T-cell (primary cell): ENCODE measurements around the gene FUNDC2. TPM values are rescaled to one million over a fixed set of nuclear protein-coding genes. Genes with fewer than 3 reads are reported as not detected.

Experiments used
- ATAC-seq, 4 experiments: fragments of 200-7000 bp in 3 of 4; fragments of 150-1000 bp in 1 of 4; cut with Tn5 transposase; replicated peaks in 1 of 4; 1 replicate in 3 of 4; 2 replicates in 1 of 4; pipeline ENCODE4 v1.10.0; 2021; ENCODE audit warnings: moderate library complexity in 3 of 4, mild to moderate bottlenecking in 2 of 4, moderate number of reproducible peaks in 1 of 4
- CTCF ChIA-PET, 2 donors: fragments of 300-600 bp; sonication (Branson Sonifier 250); formaldehyde crosslinking; loops; one replicate each; lab custom pipeline; 2022; ENCODE audit warnings: antibody characterized with exemption in 2 of 2; lab: Charles Lee
- POLR2A ChIA-PET, 2 donors: fragments of 300-600 bp; sonication (Branson Sonifier 250); formaldehyde crosslinking; loops; one replicate each; lab custom pipeline; 2022; ENCODE audit warnings: antibody characterized with exemption in 2 of 2; lab: Charles Lee
- DNase-seq, 35 experiments: peaks; one replicate each; pipeline versions ENCODE4 v3.0.0 to v3.0.0-alpha.2; 2013 to 2023
- H3K27ac ChIP-seq: one replicate; pipeline ENCODE4 v1.5.1; 2013; ENCODE audit warnings: low read length
- H3K27me3 ChIP-seq, 2 experiments: replicated peaks in 1 of 2; 1 replicate in 1 of 2; 2 replicates in 1 of 2; pipeline versions ENCODE4 v1.6.1 to v1.7.0; 2013; ENCODE audit warnings: low read length in 1 of 2, mixed read lengths in 1 of 2; ENCODE audit not compliant: control insufficient read depth in 2 of 2, insufficient read depth in 2 of 2; ENCODE audit errors: extremely low read depth in 1 of 2
- H3K36me3 ChIP-seq, 2 donors: 1 replicate in 1 of 2; 2 replicates in 1 of 2; pipeline versions ENCODE4 v1.6.1 to v1.7.0; 2013; ENCODE audit warnings: low read length in 1 of 2; ENCODE audit not compliant: control insufficient read depth in 2 of 2, insufficient read depth in 1 of 2; ENCODE audit errors: extremely low read depth in 1 of 2
- H3K4me1 ChIP-seq, 2 experiments: 1 replicate in 1 of 2; 2 replicates in 1 of 2; pipeline versions ENCODE4 v1.6.1 to v1.7.0; 2013; ENCODE audit warnings: low read length in 2 of 2, mixed read lengths in 1 of 2; ENCODE audit not compliant: insufficient read depth in 2 of 2, control insufficient read depth in 1 of 2; ENCODE audit errors: extremely low read depth in 1 of 2
- H3K4me3 ChIP-seq, 2 donors: 1 replicate in 1 of 2; 2 replicates in 1 of 2; pipeline versions ENCODE4 v1.5.1 to v1.7.0; 2013; ENCODE audit warnings: mild to moderate bottlenecking in 2 of 2, low read length in 1 of 2, moderate library complexity in 1 of 2; ENCODE audit not compliant: control insufficient read depth in 1 of 2; ENCODE audit errors: extremely low read depth in 1 of 2
- H3K9me3 ChIP-seq: 2 replicates; pipeline ENCODE4 v1.7.0; 2013
- H3K27ac Mint-ChIP-seq, 2 donors: one replicate each; pipeline ENCODE4 v1.8.0; 2020 to 2021; ENCODE audit warnings: mild to moderate bottlenecking in 2 of 2, mixed read lengths in 2 of 2
- H3K27me3 Mint-ChIP-seq, 2 donors: one replicate each; pipeline ENCODE4 v1.8.0; 2021 to 2022; ENCODE audit warnings: mixed read lengths in 2 of 2
- H3K36me3 Mint-ChIP-seq: one replicate; pipeline ENCODE4 v1.8.0; 2021; ENCODE audit warnings: mixed read lengths
- H3K4me1 Mint-ChIP-seq, 3 donors: one replicate each; pipeline ENCODE4 v1.8.0; 2020 to 2022; ENCODE audit warnings: mixed read lengths in 3 of 3, mild to moderate bottlenecking in 1 of 3
- H3K4me3 Mint-ChIP-seq, 3 donors: one replicate each; pipeline ENCODE4 v1.8.0; 2020 to 2022; ENCODE audit warnings: mild to moderate bottlenecking in 3 of 3, mixed read lengths in 3 of 3, moderate library complexity in 3 of 3
- H3K9me3 Mint-ChIP-seq, 3 donors: one replicate each; pipeline ENCODE4 v1.8.0; 2020 to 2022; ENCODE audit warnings: mixed read lengths in 3 of 3
- WGBS: methylation state at CpG from one replicate; pipeline ENCODE4 v1.1.5; 2013; ENCODE audit warnings: missing lambda C conversion rate; ENCODE audit not compliant: insufficient coverage; 5-methylcytosine and 5-hydroxymethylcytosine counted together
- total RNA-seq, 35 experiments: library from RNA in 6 of 35; stranded (reverse) in 6 of 35; fragments of 120-200 nt in 1 of 35; gene quantifications; one replicate each; pipeline versions ENCODE4 v1.2.1 to v1.2.4 and lab custom pipeline; 2013 to 2026

Gene FUNDC2
- total RNA-seq, 5 donors from 2014 or later (not counting 1 experiment from before 2014, with no cell fraction given) = 50.2 to 56.2 (median 53.0) TPM

DNA sequence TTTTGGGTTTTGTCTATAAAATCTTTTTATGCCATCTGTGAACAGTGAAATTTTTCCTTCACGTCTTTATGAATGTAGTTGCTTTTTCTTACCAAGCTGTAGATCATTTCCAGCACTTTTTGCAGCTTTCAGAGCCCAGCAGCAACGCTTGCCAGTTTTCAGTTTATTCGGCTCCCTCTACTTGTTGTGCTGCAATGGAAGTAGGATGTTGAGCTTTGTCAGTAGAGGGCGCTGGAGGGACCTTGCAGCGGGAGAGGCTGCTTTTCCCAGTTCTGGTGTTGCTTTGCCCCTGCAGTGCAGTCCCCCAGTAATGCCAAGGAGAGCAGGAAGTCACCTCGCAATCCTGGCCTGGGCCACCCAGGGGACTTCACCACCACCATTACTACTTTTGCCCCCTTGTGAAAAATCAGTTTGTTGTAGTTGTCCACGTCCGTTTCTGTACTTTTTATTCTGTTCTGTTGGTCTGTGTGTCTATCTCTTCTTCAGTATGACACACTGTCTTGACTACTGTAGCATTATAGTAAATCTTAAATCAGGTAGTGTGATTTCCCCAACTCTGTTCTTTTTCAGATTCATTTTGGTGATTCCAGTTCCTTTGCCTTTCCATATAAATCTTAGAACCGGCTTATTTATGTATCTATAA is 22.5 kb downstream of the FUNDC2 start:
- Histone ChIP-seq H3K27ac (no peak overlapping the region), H3K4me3 (no peak overlapping the region), H3K4me1 (peaks cover 0 to 2% of the 10 kb centered on the region in 2 experiments), H3K27me3 (no peaks in the 10 kb centered on the region), H3K9me3 (no peaks in the 10 kb centered on the region), H3K36me3 (peaks cover 0 to 21% of the 10 kb centered on the region in 2 donors)
- Mint-ChIP-seq H3K4me3 (no peak overlapping the region), H3K36me3 (peaks cover 33% of the 10 kb centered on the region), H3K4me1 (peaks cover 26 to 45% (median 35%) of the 10 kb centered on the region in 3 donors), H3K9me3 (no peaks in the 10 kb centered on the region), H3K27ac (peak overlapping the region; percentile 56 to 73), H3K27me3 (peaks cover 0 to 18% of the 10 kb centered on the region in 2 donors)
- CTCF ChIA-PET = interaction anchor here in 1 of 2 donors (0.6 to 1.6 kb wide), 4 partner anchors 8 to 22 kb away, joined by 3 to 6 read pairs (median 4); partner anchors contain the start of gene FUNDC2
- DNase-seq = peak in 29 of 35 experiments; percentile 6 to 68 (median 36)
- peak in 3 of 4 experiments; percentile 45 to 77 (median 50) for ATAC-seq
- POLR2A ChIA-PET = no interaction called here
- no CpG with 5 or more reads among the region's 9 CpGs for WGBS

DNA sequence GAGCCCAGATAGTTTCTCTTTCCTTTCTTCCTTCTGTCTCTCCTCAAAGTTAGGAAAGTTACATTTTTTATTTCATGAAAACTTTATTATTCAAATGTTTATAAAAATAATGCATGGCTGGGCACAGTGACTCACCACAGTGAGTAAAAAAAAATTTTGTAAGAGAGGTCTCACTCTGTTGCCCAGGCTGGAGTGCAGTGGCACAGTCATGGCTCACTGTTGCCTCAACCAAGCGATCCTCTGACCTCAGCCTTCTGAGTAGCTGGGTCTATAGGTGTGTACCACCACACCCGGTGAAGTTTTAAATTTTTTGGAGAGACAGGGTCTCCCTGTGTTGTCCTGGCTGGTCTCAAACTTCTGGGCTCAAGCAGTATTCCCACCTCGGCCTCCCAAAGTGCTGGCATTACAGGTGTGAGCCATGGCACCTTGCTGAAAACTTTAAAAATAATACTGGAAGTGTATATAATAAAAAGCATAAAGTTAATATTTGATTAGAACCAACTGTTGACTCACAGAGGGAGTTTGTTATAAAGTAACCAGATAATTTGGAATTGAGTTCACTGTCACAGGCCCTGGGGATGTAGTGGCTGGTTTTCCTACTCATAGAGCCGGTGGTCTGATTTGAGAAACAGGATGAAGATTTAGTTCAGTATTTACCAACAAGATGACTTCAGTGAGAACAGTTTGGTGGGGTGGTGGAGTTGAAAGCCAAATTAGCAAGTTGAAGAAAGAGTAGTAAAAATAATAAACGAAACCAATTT is 26.3 kb downstream of the FUNDC2 start:
- CTCF ChIA-PET = interaction anchor here in 1 of 2 donors (1.0 kb wide), 1 partner anchor 23 kb away, joined by 3 read pairs; no protein-coding TSS in a partner anchor
- DNase-seq = no peak
- Histone ChIP-seq H3K9me3 (no peaks in the 10 kb centered on the region), H3K4me1 (peaks cover 4 to 15% of the 10 kb centered on the region in 2 experiments), H3K27ac (no peak overlapping the region), H3K27me3 (no peaks in the 10 kb centered on the region), H3K4me3 (no peak overlapping the region), H3K36me3 (peaks cover 0 to 8% of the 10 kb centered on the region in 2 donors)
- Mint-ChIP-seq H3K36me3 (peaks cover 21% of the 10 kb centered on the region), H3K4me3 (no peak overlapping the region), H3K4me1 (peaks cover 39 to 57% (median 49%) of the 10 kb centered on the region in 3 donors), H3K9me3 (no peaks in the 10 kb centered on the region), H3K27me3 (peaks cover 0 to 8% of the 10 kb centered on the region in 2 donors), H3K27ac (peak overlapping the region in 1 of 2 donors; percentile 36)
- POLR2A ChIA-PET = no interaction called here
- no peak for ATAC-seq
- no CpG with 5 or more reads among the region's 5 CpGs for WGBS

GRCh38 chrX:155053656-155054055 is 27.0 kb downstream of the FUNDC2 start:
- Mint-ChIP-seq H3K9me3 (no peaks in the 10 kb centered on the region), H3K4me3 (no peak overlapping the region), H3K27ac (peak overlapping the region in 1 of 2 donors; percentile 9), H3K4me1 (peaks cover 38 to 56% (median 48%) of the 10 kb centered on the region in 3 donors), H3K27me3 (peaks cover 0 to 8% of the 10 kb centered on the region in 2 donors), H3K36me3 (peaks cover 21% of the 10 kb centered on the region)
- Histone ChIP-seq H3K4me3 (no peak overlapping the region), H3K27ac (no peak overlapping the region), H3K9me3 (no peaks in the 10 kb centered on the region), H3K27me3 (no peaks in the 10 kb centered on the region), H3K36me3 (peaks cover 0 to 6% of the 10 kb centered on the region in 2 donors), H3K4me1 (peaks cover 4 to 15% of the 10 kb centered on the region in 2 experiments)
- no peak for ATAC-seq
- WGBS = 100% methylated on average over 2 of the region's 3 CpGs
- ChIA-PET CTCF (no interaction called here), POLR2A (no interaction called here)
- DNase-seq = no peak

DNA sequence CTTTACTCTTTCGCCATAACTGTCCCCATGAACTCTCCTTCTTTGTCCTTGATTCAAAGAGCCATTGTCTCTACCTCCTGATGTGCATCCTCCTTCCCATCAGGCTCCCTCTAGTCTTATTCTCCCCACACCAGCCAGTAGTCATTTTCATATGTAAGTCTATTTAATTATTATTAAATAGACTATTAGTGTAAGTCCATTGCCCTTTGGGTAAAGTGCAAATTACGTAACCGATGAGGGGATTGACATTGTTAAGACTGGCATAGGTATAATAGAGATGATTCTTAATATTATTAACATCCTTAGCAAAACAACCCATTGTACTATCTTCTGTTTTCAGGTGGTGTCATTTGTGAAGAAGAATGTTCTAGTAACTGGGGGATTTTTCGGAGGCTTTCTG is 27.6 kb downstream of the FUNDC2 start:
- peaks cover 21% of the 10 kb centered on the region for H3K36me3 Mint-ChIP-seq
- Histone ChIP-seq H3K27ac (no peak overlapping the region), H3K9me3 (no peaks in the 10 kb centered on the region), H3K27me3 (no peaks in the 10 kb centered on the region), H3K36me3 (peaks cover 0 to 6% of the 10 kb centered on the region in 2 donors), H3K4me3 (no peak overlapping the region), H3K4me1 (peaks cover 4 to 13% of the 10 kb centered on the region in 2 experiments)
- peaks cover 0 to 8% of the 10 kb centered on the region in 2 donors for H3K27me3 Mint-ChIP-seq
- H3K4me1 Mint-ChIP-seq = peaks cover 32 to 50% (median 42%) of the 10 kb centered on the region in 3 donors
- H3K4me3 Mint-ChIP-seq = no peak overlapping the region
- WGBS = no CpG with 5 or more reads among the region's 4 CpGs
- no peaks in the 10 kb centered on the region for H3K9me3 Mint-ChIP-seq
- no peak overlapping the region for H3K27ac Mint-ChIP-seq
- POLR2A ChIA-PET = no interaction called here
- CTCF ChIA-PET = no interaction called here
- ATAC-seq = no peak
- no peak for DNase-seq

GRCh38 chrX:155055494-155055893 is 28.9 kb downstream of the FUNDC2 start:
- peaks cover 0 to 6% of the 10 kb centered on the region in 2 donors for H3K36me3 ChIP-seq
- H3K27ac ChIP-seq = no peak overlapping the region
- CTCF ChIA-PET = interaction anchor here in 1 of 2 donors (0.6 to 1.4 kb wide), 3 partner anchors 7 to 135 kb away, joined by 3 to 4 read pairs (median 3); partner anchors contain the start of gene FUNDC2
- H3K27me3 ChIP-seq = no peaks in the 10 kb centered on the region
- Mint-ChIP-seq H3K27me3 (peaks cover 0 to 8% of the 10 kb centered on the region in 2 donors), H3K4me1 (peaks cover 26 to 39% (median 30%) of the 10 kb centered on the region in 3 donors), H3K27ac (no peak overlapping the region), H3K36me3 (peaks cover 21% of the 10 kb centered on the region), H3K4me3 (no peak overlapping the region), H3K9me3 (no peaks in the 10 kb centered on the region)
- ATAC-seq = no peak
- H3K4me3 ChIP-seq = no peak overlapping the region
- no peaks in the 10 kb centered on the region for H3K9me3 ChIP-seq
- POLR2A ChIA-PET = no interaction called here
- peaks cover 4 to 13% of the 10 kb centered on the region in 2 experiments for H3K4me1 ChIP-seq
- no CpG with 5 or more reads among the region's 3 CpGs for WGBS
- DNase-seq = no peak

DNA sequence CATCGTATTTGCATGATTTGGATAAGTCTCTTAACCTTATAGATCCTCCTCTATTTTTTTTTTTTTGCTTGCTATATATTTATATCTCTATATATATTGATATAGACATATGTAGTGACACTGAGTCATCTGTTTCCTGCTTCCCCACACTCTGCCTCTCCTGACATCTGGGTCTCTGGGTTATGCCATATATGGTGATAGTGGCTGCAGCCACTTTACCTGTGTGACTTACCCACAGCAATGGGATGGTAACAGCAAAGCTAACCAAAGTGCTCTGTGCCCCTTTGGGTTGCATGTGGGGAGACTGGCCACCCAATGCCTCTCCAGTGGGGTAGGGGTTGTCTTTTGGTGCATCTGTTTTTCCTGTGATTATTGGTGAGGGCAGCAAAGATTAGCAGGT is 29.8 kb downstream of the FUNDC2 start:
- Mint-ChIP-seq H3K27me3 (peaks cover 0 to 7% of the 10 kb centered on the region in 2 donors), H3K27ac (peak overlapping the region; percentile 65 to 68), H3K4me3 (peak overlapping the region in 1 of 3 donors; percentile 51), H3K9me3 (no peaks in the 10 kb centered on the region), H3K36me3 (peaks cover 17% of the 10 kb centered on the region), H3K4me1 (peaks cover 19 to 30% (median 20%) of the 10 kb centered on the region in 3 donors)
- peaks cover 4 to 13% of the 10 kb centered on the region in 2 experiments for H3K4me1 ChIP-seq
- ChIA-PET CTCF (interaction anchor here (0.5 to 1.4 kb wide), 9 partner anchors 8 to 140 kb away, joined by 3 to 9 read pairs (median 3); partner anchors contain the start of genes BRCC3 (in 1 of the 2) and FUNDC2 (in 1 of the 2)), POLR2A (no interaction called here)
- H3K27me3 ChIP-seq = no peaks in the 10 kb centered on the region
- ATAC-seq = peak; percentile 52 to 76 (median 64)
- WGBS = no CpG with 5 or more reads among the region's 1 CpG
- H3K4me3 ChIP-seq = no peak overlapping the region
- no peaks in the 10 kb centered on the region for H3K9me3 ChIP-seq
- DNase-seq = peak in 2 of 35 experiments; percentile 4 to 16
- H3K27ac ChIP-seq = peak overlapping the region; percentile 41
- H3K36me3 ChIP-seq = peaks cover 0 to 9% of the 10 kb centered on the region in 2 donors
